Measurements from ENCODE around the gene LRMDA.

- TF ChIP-seq POLR2A (IDR thresholded peaks at IDR 0.05): no peak
- TF ChIP-seq CTCF (IDR thresholded peaks at IDR 0.05): no peak
These were observed 428.6 kb downstream of the LRMDA start for GRCh38 chr10:75860009-75860408.
